ENCODE data around the gene PGK1.
"Not testable (repeated sequence)": the region's sequence is repeated elsewhere in the genome, so short reads cannot be mapped to it uniquely, and the experiment has no call there.

Gene PGK1

DNA sequence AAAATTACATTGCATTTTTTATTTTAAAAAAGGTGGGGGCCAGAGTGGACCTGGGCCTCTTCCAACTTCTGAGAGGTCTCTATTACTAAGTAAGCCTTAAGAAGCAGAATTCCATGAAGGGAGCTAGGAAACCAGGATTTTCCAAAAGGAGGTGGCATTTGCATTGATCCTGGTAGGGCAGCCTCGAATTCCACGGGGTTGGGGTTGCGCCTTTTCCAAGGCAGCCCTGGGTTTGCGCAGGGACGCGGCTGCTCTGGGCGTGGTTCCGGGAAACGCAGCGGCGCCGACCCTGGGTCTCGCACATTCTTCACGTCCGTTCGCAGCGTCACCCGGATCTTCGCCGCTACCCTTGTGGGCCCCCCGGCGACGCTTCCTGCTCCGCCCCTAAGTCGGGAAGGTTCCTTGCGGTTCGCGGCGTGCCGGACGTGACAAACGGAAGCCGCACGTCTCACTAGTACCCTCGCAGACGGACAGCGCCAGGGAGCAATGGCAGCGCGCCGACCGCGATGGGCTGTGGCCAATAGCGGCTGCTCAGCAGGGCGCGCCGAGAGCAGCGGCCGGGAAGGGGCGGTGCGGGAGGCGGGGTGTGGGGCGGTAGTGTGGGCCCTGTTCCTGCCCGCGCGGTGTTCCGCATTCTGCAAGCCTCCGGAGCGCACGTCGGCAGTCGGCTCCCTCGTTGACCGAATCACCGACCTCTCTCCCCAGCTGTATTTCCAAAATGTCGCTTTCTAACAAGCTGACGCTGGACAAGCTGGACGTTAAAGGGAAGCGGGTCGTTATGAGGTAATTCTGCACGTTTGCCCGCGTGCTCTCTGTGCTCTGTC, at the start of gene PGK1:
Gene PGK1 (plus strand): TSS at position 626 of the 824 bp plus-strand sequence. CDS start 93 bp downstream, at position 719.
- peak; percentile 87 to 90 for DNase-seq (ENCODE audit: low read depth in 2 of 2)

DNA sequence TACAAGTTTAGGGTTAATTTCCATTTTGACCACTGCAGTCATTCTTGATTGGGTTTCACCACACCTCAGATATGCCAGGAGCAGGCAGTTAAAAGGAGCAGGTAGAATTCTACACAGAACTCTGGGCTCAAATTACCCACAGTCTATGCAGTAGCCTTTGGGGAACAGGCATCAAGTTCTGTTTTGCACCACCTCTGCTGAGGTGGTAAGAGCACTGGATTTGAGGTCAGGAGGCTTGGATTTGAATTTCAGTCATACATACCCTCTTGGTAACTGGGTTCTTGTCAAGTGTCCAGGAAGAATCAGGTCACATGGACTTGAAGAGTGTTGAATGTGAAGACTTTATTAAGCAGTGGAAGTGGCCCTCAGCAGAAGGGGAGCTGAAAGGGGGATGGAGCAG, 40.4 kb upstream of the PGK1 start:
- no peak for DNase-seq (ENCODE audit: low read depth in 2 of 2)

- no peak for DNase-seq (ENCODE audit: low read depth in 2 of 2)
Observed at GRCh38 chrX:78064152-78064551, 39.9 kb upstream of the PGK1 start.

DNA sequence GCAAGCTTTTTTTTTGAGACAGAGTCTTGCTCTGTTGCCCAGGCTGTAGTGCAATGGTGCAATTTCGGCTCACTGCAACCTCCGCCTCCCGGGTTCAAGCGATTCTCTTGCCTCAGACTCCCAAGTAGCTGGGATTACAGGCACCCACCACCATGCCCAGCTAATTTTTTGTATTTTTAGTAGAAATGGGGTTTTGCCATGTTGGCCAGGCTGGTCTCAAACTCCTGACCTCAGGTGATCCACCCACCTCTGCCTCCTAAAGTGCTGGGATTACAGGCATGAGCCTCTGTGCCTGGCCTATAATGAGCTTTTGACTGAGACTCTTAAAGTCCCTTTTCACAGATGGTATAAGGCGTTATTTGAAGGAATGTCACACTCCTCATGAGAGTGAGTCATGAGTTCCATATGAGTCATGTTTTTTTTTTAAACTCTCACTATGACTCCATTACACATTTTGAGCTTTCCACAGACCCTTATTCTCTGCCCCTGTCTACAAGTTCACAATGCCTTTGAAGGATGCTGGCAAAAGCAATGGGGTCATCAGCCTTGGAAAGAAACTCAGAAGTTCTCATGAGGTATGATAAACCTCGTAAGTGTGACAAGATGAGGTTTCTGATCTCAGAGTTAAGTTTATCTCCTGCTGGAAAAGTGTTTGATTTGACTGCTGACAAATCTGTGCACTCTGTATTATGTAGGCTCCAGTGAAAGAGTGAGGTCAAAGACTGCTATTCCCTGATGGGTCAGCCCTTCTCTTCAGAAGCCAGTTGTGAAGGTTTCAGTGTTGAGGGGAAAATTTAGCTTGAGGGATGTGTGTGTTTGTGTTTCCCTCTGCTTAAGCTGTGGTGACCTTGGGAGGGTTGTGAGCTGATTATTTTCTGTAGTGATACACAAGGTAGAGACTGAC, 39.1 kb upstream of the PGK1 start:
- not testable (repeated sequence) for DNase-seq (ENCODE audit: low read depth in 2 of 2)

DNA sequence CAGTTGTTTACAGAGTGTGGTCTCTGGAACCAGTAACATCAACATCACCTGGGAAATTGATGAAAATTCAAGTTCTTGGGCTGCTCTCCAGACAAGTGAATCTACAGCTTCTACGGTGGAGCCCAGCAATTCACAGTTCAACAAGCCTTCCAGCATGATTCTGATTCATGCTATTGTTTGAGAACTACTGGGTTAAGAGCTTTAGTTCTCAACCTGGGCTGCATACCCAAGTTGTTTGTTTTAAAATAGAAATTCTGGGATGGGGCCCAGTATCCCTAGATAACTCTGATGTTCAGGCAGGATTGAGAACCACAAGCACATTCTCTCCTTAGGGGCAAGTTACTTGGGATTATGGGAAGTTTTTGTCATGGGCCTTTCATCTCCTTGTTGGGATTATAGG, 37.9 kb upstream of the PGK1 start:
- no peak for DNase-seq (ENCODE audit: low read depth in 2 of 2)

GRCh38 chrX:78071331-78071730, 32.7 kb upstream of the PGK1 start:
- DNase-seq (ENCODE audit: low read depth in 2 of 2): no peak

- not testable (repeated sequence) for DNase-seq (ENCODE audit: low read depth in 2 of 2)
Observed at GRCh38 chrX:78073147-78074077, 30.6 kb upstream of the PGK1 start.

- no peak for DNase-seq (ENCODE audit: low read depth in 2 of 2)
Observed at GRCh38 chrX:78074088-78074487, 30.0 kb upstream of the PGK1 start.

- no peak for DNase-seq (ENCODE audit: low read depth in 2 of 2)
Observed at GRCh38 chrX:78075787-78076389, 28.2 kb upstream of the PGK1 start.

- DNase-seq (ENCODE audit: low read depth in 2 of 2): not testable (repeated sequence)
Observed at GRCh38 chrX:78081413-78081812, 22.6 kb upstream of the PGK1 start.

GRCh38 chrX:78092296-78092695, 11.8 kb upstream of the PGK1 start:
- DNase-seq (ENCODE audit: low read depth in 2 of 2): no peak

GRCh38 chrX:78098108-78098507, 5.9 kb upstream of the PGK1 start:
- DNase-seq (ENCODE audit: low read depth in 2 of 2): no peak

DNA sequence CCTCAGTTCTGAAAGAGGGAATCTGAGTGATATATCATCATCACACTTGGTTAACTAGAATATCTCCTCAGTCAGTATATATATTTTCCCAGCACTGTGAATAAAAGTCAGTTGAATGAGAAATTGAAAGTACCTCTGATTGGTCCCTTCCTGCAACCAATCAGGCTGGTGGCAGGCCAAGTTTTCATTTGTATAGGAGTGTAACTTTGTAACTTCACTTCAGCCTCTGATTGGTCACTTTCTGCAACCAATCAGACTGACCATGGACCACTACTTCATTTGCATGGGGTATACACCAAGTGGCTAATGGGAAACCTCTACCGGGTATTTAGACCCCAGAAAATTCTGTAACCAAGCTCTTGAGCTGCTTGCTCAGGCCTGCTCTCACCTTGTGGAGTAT, 2.0 kb upstream of the PGK1 start:
- no peak for DNase-seq (ENCODE audit: low read depth in 2 of 2)

- DNase-seq (ENCODE audit: low read depth in 2 of 2): no peak
Observed at GRCh38 chrX:78103001-78103622, 936 bp upstream of the PGK1 start.

- no peak for DNase-seq (ENCODE audit: low read depth in 2 of 2)
Observed at GRCh38 chrX:78104447-78105176, 564 bp downstream of the PGK1 start.

DNA sequence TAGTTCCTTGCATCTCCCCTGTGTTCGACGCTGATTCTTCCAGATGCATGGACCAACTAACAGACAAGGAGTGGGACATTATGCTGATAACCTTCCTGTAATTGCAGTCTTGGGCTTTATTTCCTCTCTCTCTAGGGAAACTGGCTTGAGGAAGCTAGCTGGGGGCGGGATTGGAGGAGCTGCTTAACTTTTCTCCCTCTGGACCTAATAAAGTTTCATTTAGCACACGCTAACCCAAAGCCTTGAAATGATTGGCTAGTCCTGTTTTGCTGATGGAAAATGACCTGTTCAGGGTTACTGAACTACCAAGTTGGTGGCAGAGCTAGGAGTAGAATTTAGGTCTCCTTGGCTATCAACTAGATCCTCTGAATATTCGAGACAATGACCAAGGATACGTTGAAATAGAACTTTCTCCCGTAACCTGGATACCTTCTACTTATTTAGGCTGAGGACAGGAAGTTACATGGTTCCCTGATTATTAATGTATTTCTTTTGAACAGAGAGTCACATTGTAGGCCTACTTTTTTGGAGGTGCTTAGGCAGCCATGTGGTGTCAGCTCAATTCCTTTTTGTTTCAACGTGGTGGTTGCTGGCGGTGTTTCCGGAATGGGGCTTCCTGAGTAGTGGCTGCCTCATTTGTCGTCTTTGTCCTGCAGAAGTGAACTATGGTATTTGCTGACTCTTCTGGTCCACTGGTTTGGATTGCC, 2.0 kb downstream of the PGK1 start:
- DNase-seq (ENCODE audit: low read depth in 2 of 2): no peak

DNA sequence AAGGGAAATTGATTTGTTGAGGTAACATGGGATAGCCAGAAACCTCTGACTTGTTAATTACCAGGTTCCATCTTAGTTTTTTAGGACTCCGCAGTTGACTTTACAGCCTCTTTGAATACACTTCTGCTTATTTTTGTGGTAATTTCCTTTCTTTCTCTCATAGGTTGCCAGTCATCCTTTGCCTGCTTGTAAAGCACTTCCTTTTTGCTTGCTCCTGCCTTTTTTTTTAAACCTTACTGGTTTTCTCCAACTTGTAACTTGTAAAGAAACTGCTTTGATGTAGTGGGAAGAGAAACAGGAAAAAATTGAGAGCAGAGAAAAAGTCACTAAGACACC, 2.6 kb downstream of the PGK1 start:
- DNase-seq (ENCODE audit: low read depth in 2 of 2): no peak

DNA sequence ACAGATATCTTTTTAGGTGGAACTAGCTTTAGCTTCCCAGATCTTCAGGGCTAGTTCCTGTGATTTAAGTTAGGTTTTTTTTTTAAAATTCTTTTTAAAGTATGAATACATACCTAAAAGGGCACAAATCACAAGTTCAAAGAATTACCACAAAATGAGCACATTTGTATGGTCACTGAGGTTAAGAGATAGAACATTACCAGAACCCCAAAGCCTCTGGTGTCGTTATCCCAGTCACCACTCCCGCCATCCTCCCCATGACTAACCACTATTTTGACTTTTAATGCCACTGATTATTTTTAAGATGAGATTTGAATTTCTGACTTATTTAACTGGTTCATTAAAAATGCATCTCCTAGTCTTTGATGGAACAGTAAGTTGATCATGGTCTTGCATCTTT, 5.4 kb downstream of the PGK1 start:
- DNase-seq (ENCODE audit: low read depth in 2 of 2): no peak

DNA sequence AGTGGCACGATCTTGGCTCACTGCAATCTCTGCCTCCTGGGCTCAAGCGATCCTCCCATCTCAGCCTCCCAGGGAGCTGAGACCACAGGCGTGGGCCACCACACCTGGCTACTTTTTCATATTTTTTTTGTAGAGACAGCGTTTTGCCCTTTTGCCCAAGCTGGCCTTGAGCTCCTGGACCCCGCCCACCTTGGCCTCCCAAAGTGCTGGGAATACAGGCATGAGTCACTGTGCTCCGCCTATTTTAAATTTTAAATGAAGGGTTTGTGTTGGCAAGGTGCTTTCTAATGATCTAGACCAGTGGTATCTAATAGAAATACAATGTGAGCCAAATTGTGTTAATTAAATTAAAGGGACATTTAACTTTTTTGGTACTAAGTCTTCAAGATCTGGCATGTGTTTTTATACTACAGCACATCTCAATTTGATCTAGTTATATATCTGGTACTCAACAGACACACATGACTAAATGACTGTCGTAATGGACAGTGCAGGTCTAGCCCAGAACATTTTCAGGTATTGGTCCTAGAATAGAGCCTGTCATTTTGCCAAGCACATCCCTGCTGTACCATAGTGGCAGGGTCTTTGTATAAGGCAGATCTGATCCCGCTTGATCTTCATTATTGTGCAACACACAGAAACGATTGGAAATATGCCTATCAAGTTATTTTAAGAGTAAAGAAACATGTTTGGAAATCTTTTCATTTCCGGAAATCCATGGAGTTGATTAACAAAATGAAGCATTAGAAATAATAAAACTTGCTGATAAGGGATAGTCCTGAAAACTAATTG, 7.3 kb downstream of the PGK1 start:
- DNase-seq (ENCODE audit: low read depth in 2 of 2): no peak
